ENCODE measurements around the gene PORCN. TPM values are rescaled to one million over a fixed set of nuclear protein-coding genes. Genes with fewer than 3 reads are reported as not detected.

The PORCN gene
- total and polyA plus RNA-seq, 2 of the 13 experiments (the other 11 are each of a cell fraction or from before 2014, with no cell fraction given): 3.9 to 5.8 TPM

- TF ChIP-seq GATAD2A (CRISPR knock-in tag; IDR thresholded peaks at IDR 0.05) (no peak), ZNF329 (CRISPR knock-in tag; IDR thresholded peaks at IDR 0.05; ENCODE audit: low read depth) (no peak), ZNF180 (CRISPR knock-in tag; IDR thresholded peaks at IDR 0.05; ENCODE audit: borderline replicate concordance, low read depth) (no peak), ZNF670 (CRISPR knock-in tag; IDR thresholded peaks at IDR 0.05; ENCODE audit: borderline replicate concordance) (no peak), ATF4 (CRISPR knock-in tag; IDR thresholded peaks at IDR 0.05) (no peak), ZNF567 (CRISPR knock-in tag; IDR thresholded peaks at IDR 0.05; ENCODE audit: borderline replicate concordance) (no peak), FLYWCH1 (CRISPR knock-in tag; IDR thresholded peaks at IDR 0.05) (no peak), SMARCC2 (IDR thresholded peaks at IDR 0.05) (no peak), ZNF616 (CRISPR knock-in tag; IDR thresholded peaks at IDR 0.05; ENCODE audit: low read depth) (no peak), ZHX2 (IDR thresholded peaks at IDR 0.05; ENCODE audit: low read depth) (no peak), ZHX2 (CRISPR knock-in tag; IDR thresholded peaks at IDR 0.05; ENCODE audit: borderline replicate concordance) (no peak), PAX8 (CRISPR knock-in tag; IDR thresholded peaks at IDR 0.05; ENCODE audit: borderline replicate concordance) (no peak), UBTF (CRISPR knock-in tag; IDR thresholded peaks at IDR 0.05) (no peak), CCDC6 (CRISPR knock-in tag; IDR thresholded peaks at IDR 0.05) (no peak), MTF2 (CRISPR knock-in tag; IDR thresholded peaks at IDR 0.05; ENCODE audit: borderline replicate concordance) (no peak)
Measured at GRCh38 chrX:48521353-48522243, 12.8 kb downstream of the PORCN start, which contains the start of gene EBP (continued).

All from HepG2 (cell line).